Measurements from ENCODE around the gene SLC12A7.
"Not testable (repeated sequence)": the region's sequence is repeated elsewhere in the genome, so short reads cannot be mapped to it uniquely, and the experiment has no call there.

The SLC12A7 gene

GRCh38 chr5:1031306-1031959 is 80.4 kb downstream of the SLC12A7 start:
- no peak for DNase-seq

- DNase-seq, result no peak
Measured at GRCh38 chr5:1030801-1031271, 81.0 kb downstream of the SLC12A7 start.

- no peak for DNase-seq
Measured at GRCh38 chr5:1029945-1030625, 81.8 kb downstream of the SLC12A7 start.

- no peak for DNase-seq
Measured at GRCh38 chr5:1029282-1029944, 82.5 kb downstream of the SLC12A7 start.

GRCh38 chr5:1028481-1029281 is 83.2 kb downstream of the SLC12A7 start:
- DNase-seq, result no peak

- no peak for DNase-seq
Measured at GRCh38 chr5:1027631-1028441, 84.0 kb downstream of the SLC12A7 start.

GRCh38 chr5:1026700-1027621 is 84.9 kb downstream of the SLC12A7 start:
- DNase-seq, result no peak

GRCh38 chr5:1021969-1022336 is 89.9 kb downstream of the SLC12A7 start:
- DNase-seq, result not testable (repeated sequence)

- no peak for DNase-seq
Measured at GRCh38 chr5:1021136-1021968, 90.5 kb downstream of the SLC12A7 start.

- DNase-seq, result no peak
Measured at GRCh38 chr5:1020452-1020961, 91.4 kb downstream of the SLC12A7 start.

GRCh38 chr5:1019001-1019905 is 92.6 kb downstream of the SLC12A7 start:
- no peak for DNase-seq

- no peak for DNase-seq
Measured at GRCh38 chr5:1018596-1018995, 93.3 kb downstream of the SLC12A7 start.

- no peak for DNase-seq
Measured at GRCh38 chr5:1017691-1018455, 94.0 kb downstream of the SLC12A7 start.

GRCh38 chr5:1017056-1017455 is 94.8 kb downstream of the SLC12A7 start:
- DNase-seq, result no peak

GRCh38 chr5:1016476-1016875 is 95.4 kb downstream of the SLC12A7 start:
- DNase-seq, result no peak

- DNase-seq, result no peak
Measured at GRCh38 chr5:1016036-1016435, 95.8 kb downstream of the SLC12A7 start.

GRCh38 chr5:1015507-1015906 is 96.4 kb downstream of the SLC12A7 start:
- DNase-seq, result no peak

GRCh38 chr5:1014781-1015221 is 97.1 kb downstream of the SLC12A7 start:
- no peak for DNase-seq

Measured in NCI-H1048 (cell line).